ENCODE data around the gene MYO7B.

- TF ChIP-seq CTCF (IDR thresholded peaks at IDR 0.05) (no peak), POLR2AphosphoS5 (IDR thresholded peaks at IDR 0.05) (no peak)
These were observed 148.3 kb downstream of the MYO7B start for GRCh38 chr2:127683757-127684156.

Data from breast epithelium (tissue), 3 donors.